ENCODE measurements around the gene NEURL2.

- TF ChIP-seq, protein P1, sequence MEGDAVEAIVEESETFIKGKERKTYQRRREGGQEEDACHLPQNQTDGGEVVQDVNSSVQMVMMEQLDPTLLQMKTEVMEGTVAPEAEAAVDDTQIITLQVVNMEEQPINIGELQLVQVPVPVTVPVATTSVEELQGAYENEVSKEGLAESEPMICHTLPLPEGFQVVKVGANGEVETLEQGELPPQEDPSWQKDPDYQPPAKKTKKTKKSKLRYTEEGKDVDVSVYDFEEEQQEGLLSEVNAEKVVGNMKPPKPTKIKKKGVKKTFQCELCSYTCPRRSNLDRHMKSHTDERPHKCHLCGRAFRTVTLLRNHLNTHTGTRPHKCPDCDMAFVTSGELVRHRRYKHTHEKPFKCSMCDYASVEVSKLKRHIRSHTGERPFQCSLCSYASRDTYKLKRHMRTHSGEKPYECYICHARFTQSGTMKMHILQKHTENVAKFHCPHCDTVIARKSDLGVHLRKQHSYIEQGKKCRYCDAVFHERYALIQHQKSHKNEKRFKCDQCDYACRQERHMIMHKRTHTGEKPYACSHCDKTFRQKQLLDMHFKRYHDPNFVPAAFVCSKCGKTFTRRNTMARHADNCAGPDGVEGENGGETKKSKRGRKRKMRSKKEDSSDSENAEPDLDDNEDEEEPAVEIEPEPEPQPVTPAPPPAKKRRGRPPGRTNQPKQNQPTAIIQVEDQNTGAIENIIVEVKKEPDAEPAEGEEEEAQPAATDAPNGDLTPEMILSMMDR (conservative IDR thresholded peaks at IDR 0.05; ENCODE audit: low read depth in 2 of 2): no peak
- TF ChIP-seq POLR2AphosphoS5 (IDR thresholded peaks at IDR 0.05; ENCODE audit: low read depth): no peak
- TF ChIP-seq, protein P2, sequence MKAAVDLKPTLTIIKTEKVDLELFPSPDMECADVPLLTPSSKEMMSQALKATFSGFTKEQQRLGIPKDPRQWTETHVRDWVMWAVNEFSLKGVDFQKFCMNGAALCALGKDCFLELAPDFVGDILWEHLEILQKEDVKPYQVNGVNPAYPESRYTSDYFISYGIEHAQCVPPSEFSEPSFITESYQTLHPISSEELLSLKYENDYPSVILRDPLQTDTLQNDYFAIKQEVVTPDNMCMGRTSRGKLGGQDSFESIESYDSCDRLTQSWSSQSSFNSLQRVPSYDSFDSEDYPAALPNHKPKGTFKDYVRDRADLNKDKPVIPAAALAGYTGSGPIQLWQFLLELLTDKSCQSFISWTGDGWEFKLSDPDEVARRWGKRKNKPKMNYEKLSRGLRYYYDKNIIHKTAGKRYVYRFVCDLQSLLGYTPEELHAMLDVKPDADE (IDR thresholded peaks at IDR 0.05): no peak
- no peak for TF ChIP-seq EZH2 (IDR thresholded peaks at IDR 0.05; ENCODE audit: low read depth, unreplicated experiment)
- no peak for TF ChIP-seq CREB1 (CRISPR knock-in tag; IDR thresholded peaks at IDR 0.05; ENCODE audit: low read depth)
- TF ChIP-seq, protein P3, sequence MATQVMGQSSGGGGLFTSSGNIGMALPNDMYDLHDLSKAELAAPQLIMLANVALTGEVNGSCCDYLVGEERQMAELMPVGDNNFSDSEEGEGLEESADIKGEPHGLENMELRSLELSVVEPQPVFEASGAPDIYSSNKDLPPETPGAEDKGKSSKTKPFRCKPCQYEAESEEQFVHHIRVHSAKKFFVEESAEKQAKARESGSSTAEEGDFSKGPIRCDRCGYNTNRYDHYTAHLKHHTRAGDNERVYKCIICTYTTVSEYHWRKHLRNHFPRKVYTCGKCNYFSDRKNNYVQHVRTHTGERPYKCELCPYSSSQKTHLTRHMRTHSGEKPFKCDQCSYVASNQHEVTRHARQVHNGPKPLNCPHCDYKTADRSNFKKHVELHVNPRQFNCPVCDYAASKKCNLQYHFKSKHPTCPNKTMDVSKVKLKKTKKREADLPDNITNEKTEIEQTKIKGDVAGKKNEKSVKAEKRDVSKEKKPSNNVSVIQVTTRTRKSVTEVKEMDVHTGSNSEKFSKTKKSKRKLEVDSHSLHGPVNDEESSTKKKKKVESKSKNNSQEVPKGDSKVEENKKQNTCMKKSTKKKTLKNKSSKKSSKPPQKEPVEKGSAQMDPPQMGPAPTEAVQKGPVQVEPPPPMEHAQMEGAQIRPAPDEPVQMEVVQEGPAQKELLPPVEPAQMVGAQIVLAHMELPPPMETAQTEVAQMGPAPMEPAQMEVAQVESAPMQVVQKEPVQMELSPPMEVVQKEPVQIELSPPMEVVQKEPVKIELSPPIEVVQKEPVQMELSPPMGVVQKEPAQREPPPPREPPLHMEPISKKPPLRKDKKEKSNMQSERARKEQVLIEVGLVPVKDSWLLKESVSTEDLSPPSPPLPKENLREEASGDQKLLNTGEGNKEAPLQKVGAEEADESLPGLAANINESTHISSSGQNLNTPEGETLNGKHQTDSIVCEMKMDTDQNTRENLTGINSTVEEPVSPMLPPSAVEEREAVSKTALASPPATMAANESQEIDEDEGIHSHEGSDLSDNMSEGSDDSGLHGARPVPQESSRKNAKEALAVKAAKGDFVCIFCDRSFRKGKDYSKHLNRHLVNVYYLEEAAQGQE (IDR thresholded peaks at IDR 0.05; ENCODE audit: unreplicated experiment): no peak
- no peak for TF ChIP-seq NANOG (IDR thresholded peaks at IDR 0.05; ENCODE audit: borderline replicate concordance)
- no peak for TF ChIP-seq EZH2phosphoT487 (IDR thresholded peaks at IDR 0.05; ENCODE audit: unreplicated experiment)
- no peak for TF ChIP-seq STAT1 (IDR thresholded peaks at IDR 0.05; ENCODE audit: unreplicated experiment)
Observed at GRCh38 chr20:45859916-45860315, 31.1 kb downstream of the NEURL2 start.

All from GM23338 (cell line).